Gastroesophageal sphincter (tissue), 3 donors: ENCODE data around the gene ELP2.

ENCODE experiments used
- EP300 ChIP-seq: sonication (generic); formaldehyde crosslinking; IDR thresholded peaks from one replicate; pipeline ENCODE4 v1.6.1; 2017; ENCODE audit warnings: antibody characterized with exemption, mild to moderate bottlenecking
- POLR2A ChIP-seq, 2 donors: fragments of 450-650 bp; IDR thresholded peaks; one replicate each; pipeline ENCODE4 v1.6.1; 2017; ENCODE audit warnings: antibody characterized with exemption in 2 of 2, mild to moderate bottlenecking in 2 of 2, moderate library complexity in 1 of 2
- POLR2AphosphoS5 ChIP-seq: sonication (generic); formaldehyde crosslinking; IDR thresholded peaks from one replicate; pipeline ENCODE4 v1.6.1; 2017; ENCODE audit warnings: antibody characterized with exemption
- TF ChIP-seq, protein P1 (sequence below), 4 experiments: fragments of 200-600 bp in 2 of 4; fragments of 450-650 bp in 2 of 4; sonication (generic) in 1 of 4; IDR thresholded peaks; one replicate each; pipeline ENCODE4 v1.5.1; 2017 to 2019; ENCODE audit warnings: antibody characterized with exemption in 4 of 4, mild to moderate bottlenecking in 2 of 4, moderate library complexity in 2 of 4

DNA sequence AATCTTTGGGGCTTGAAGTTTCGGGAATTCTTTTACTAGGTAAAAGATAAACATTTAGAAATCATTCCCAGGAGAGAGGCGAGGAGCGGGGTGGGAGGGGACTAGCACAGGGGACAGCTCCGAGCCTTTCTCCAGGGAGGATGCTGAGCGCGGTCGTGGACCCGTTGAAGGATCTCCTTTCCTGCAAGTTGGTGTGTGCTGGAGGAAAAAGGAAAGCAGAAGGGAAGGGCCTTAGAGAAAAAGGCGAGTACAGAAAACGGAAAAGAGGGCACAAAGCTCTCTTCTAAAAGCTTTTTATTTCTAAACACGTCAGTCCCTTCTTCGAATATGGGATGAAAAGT is 1.2 kb upstream of the ELP2 start:
- TF ChIP-seq POLR2A (IDR thresholded peaks at IDR 0.05): no peak
- TF ChIP-seq, protein P1, sequence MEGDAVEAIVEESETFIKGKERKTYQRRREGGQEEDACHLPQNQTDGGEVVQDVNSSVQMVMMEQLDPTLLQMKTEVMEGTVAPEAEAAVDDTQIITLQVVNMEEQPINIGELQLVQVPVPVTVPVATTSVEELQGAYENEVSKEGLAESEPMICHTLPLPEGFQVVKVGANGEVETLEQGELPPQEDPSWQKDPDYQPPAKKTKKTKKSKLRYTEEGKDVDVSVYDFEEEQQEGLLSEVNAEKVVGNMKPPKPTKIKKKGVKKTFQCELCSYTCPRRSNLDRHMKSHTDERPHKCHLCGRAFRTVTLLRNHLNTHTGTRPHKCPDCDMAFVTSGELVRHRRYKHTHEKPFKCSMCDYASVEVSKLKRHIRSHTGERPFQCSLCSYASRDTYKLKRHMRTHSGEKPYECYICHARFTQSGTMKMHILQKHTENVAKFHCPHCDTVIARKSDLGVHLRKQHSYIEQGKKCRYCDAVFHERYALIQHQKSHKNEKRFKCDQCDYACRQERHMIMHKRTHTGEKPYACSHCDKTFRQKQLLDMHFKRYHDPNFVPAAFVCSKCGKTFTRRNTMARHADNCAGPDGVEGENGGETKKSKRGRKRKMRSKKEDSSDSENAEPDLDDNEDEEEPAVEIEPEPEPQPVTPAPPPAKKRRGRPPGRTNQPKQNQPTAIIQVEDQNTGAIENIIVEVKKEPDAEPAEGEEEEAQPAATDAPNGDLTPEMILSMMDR (IDR thresholded peaks at IDR 0.05): no peak
- no peak for TF ChIP-seq POLR2AphosphoS5
- TF ChIP-seq EP300: no peak
